ENCODE data around the gene DCLK1. TPM values are rescaled to one million over a fixed set of nuclear protein-coding genes. Genes with fewer than 3 reads are reported as not detected.

DCLK1 gene
- total RNA-seq, 1 donor from 2014 or later, result 2.9 TPM

- DNase-seq (ENCODE audit: low read depth), result peak; percentile 10
Measured at GRCh38 chr13:35789335-35790165, 341.6 kb downstream of the DCLK1 start.

DNA sequence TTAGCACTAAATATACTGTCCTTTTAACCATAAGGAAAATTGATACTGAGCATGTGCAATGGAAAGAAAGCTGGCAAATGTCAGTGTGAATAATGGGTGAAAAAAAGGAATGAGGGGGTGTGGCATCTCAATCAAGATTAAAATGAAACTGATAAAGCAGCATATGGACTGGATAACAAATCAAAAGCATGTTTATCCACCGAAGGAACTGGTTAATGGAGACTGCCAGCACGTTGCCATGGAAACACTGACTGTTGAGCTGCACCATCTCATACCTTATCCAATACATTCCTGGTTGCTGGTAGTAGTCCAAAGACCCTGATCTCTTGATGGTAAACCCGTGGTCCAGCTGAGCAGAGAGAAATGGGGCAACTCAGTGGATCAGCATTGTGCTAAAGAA lies 343.2 kb downstream of the DCLK1 start:
- Histone ChIP-seq H3K27me3 (ENCODE audit: control insufficient read depth, insufficient read depth, low read length) (no peaks in the 10 kb centered on the region), H3K4me3 (ENCODE audit: low read depth, low read length) (no peak overlapping the region), H3K36me3 (ENCODE audit: control insufficient read depth, insufficient read depth, low read length) (no peaks in the 10 kb centered on the region)
- no peak for DNase-seq (ENCODE audit: low read depth)
- TF ChIP-seq, protein P1, sequence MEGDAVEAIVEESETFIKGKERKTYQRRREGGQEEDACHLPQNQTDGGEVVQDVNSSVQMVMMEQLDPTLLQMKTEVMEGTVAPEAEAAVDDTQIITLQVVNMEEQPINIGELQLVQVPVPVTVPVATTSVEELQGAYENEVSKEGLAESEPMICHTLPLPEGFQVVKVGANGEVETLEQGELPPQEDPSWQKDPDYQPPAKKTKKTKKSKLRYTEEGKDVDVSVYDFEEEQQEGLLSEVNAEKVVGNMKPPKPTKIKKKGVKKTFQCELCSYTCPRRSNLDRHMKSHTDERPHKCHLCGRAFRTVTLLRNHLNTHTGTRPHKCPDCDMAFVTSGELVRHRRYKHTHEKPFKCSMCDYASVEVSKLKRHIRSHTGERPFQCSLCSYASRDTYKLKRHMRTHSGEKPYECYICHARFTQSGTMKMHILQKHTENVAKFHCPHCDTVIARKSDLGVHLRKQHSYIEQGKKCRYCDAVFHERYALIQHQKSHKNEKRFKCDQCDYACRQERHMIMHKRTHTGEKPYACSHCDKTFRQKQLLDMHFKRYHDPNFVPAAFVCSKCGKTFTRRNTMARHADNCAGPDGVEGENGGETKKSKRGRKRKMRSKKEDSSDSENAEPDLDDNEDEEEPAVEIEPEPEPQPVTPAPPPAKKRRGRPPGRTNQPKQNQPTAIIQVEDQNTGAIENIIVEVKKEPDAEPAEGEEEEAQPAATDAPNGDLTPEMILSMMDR (IDR thresholded peaks at IDR 0.05; ENCODE audit: insufficient read depth, low read length, poor library complexity, severe bottlenecking), result no peak

More at GRCh38 chr13:35789335-35790165, 341.6 kb downstream of the DCLK1 start:
- Histone ChIP-seq H3K27me3 (ENCODE audit: control insufficient read depth, insufficient read depth, low read length) (no peaks in the 10 kb centered on the region), H3K4me3 (ENCODE audit: low read depth, low read length) (no peak overlapping the region), H3K36me3 (ENCODE audit: control insufficient read depth, insufficient read depth, low read length) (no peaks in the 10 kb centered on the region)
- TF ChIP-seq, protein P1 (IDR thresholded peaks at IDR 0.05; ENCODE audit: insufficient read depth, low read length, poor library complexity, severe bottlenecking), result peak; percentile 64

DNA sequence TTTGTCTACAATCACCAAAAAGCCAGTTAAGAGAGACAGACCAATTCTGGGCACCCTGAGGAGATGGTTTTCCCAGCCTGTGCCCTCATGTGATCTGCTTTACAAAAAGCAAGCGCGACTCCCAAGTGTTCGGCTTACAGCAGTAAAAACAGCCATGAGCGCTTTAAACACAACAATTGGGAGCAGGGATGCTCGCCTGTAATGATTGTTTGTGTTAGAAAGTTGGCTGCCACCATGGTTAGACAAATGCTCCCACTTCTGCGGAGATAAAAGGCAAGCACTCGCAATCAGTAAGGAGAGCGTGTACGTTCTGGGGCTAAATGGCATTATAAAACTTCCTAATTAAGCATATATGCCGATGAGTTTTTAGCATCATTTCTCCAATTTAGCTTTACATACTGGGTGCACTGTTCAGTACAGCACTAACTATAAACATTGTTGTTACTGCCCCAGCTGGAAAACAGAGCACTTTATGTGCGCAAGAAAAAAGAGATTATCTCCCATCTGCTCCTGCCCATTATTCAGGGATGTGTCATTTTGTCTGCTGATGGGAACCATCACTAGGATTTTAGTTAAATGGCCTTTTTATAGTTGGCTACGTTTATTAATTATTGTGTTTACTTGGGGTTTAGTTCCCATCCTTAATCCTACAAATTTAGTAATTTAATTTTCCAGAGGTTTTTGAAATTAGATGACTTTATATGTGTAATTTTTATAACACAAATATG lies 345.4 kb downstream of the DCLK1 start:
- TF ChIP-seq, protein P1 (IDR thresholded peaks at IDR 0.05; ENCODE audit: insufficient read depth, low read length, poor library complexity, severe bottlenecking), result no peak

GRCh38 chr13:35784286-35784951 lies 346.8 kb downstream of the DCLK1 start:
- DNase-seq (ENCODE audit: low read depth), result no peak
- TF ChIP-seq, protein P1 (IDR thresholded peaks at IDR 0.05; ENCODE audit: insufficient read depth, low read length, poor library complexity, severe bottlenecking), result no peak
- no peaks in the 10 kb centered on the region for H3K27me3 ChIP-seq (ENCODE audit: control insufficient read depth, insufficient read depth, low read length)
- H3K4me3 ChIP-seq (ENCODE audit: low read depth, low read length), result no peak overlapping the region
- H3K36me3 ChIP-seq (ENCODE audit: control insufficient read depth, insufficient read depth, low read length), result no peaks in the 10 kb centered on the region

More for the DNA sequence above, 345.4 kb downstream of the DCLK1 start:
- DNase-seq (ENCODE audit: low read depth), result no peak
- Histone ChIP-seq H3K27me3 (ENCODE audit: control insufficient read depth, insufficient read depth, low read length) (no peaks in the 10 kb centered on the region), H3K4me3 (ENCODE audit: low read depth, low read length) (no peak overlapping the region), H3K36me3 (ENCODE audit: control insufficient read depth, insufficient read depth, low read length) (no peaks in the 10 kb centered on the region)

DNA sequence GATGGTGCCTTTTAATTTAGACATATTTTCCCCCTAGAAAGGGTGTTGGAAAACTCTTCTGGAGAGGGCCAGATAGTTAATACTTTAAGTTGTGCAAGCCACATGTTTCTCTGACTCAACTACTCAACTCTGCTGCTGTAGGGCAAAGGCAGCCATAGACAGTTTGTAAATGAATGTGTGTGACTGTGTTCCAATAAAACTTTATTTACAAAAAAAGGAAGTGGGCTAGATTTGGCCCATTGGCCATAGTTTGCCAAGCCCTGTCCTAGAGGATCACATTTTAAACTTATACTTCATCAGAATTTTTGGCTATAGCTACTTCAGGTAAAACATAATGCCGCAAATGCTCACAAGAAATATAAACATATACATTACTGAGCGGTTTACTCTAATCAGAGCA lies 348.4 kb downstream of the DCLK1 start:
- no peak for DNase-seq (ENCODE audit: low read depth)
- TF ChIP-seq, protein P1 (IDR thresholded peaks at IDR 0.05; ENCODE audit: insufficient read depth, low read length, poor library complexity, severe bottlenecking), result no peak
- H3K27me3 ChIP-seq (ENCODE audit: control insufficient read depth, insufficient read depth, low read length), result no peaks in the 10 kb centered on the region
- no peaks in the 10 kb centered on the region for H3K36me3 ChIP-seq (ENCODE audit: control insufficient read depth, insufficient read depth, low read length)
- no peak overlapping the region for H3K4me3 ChIP-seq (ENCODE audit: low read depth, low read length)
